Measurements from ENCODE around the gene ERO1A.

DNA sequence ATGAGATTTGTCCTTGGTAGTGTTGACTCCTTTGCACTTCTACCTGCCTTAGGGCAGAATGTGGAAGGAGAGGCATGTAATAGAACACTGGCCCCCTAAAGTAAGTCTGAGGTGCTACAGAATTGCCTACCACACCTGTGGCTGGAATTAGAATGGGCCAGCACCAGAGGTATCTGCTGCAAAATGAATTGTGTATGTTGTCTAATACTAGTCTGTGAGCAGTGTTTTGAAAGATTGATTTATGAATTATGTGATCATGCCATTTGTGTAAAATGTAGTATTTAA is 28.9 kb upstream of the ERO1A start:
- TF ChIP-seq, protein P1, sequence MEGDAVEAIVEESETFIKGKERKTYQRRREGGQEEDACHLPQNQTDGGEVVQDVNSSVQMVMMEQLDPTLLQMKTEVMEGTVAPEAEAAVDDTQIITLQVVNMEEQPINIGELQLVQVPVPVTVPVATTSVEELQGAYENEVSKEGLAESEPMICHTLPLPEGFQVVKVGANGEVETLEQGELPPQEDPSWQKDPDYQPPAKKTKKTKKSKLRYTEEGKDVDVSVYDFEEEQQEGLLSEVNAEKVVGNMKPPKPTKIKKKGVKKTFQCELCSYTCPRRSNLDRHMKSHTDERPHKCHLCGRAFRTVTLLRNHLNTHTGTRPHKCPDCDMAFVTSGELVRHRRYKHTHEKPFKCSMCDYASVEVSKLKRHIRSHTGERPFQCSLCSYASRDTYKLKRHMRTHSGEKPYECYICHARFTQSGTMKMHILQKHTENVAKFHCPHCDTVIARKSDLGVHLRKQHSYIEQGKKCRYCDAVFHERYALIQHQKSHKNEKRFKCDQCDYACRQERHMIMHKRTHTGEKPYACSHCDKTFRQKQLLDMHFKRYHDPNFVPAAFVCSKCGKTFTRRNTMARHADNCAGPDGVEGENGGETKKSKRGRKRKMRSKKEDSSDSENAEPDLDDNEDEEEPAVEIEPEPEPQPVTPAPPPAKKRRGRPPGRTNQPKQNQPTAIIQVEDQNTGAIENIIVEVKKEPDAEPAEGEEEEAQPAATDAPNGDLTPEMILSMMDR (IDR thresholded peaks at IDR 0.05) = peak; percentile 13
- TF ChIP-seq EZH2 (IDR thresholded peaks at IDR 0.05; ENCODE audit: borderline replicate concordance, insufficient read depth, low read depth, low read length, poor library complexity, severe bottlenecking) = no peak

All from B cell (primary cell).